ENCODE measurements around the gene SRGAP2C. TPM values are rescaled to one million over a fixed set of nuclear protein-coding genes. Genes with fewer than 3 reads are reported as not detected.
"Not testable (repeated sequence)": the region's sequence is repeated elsewhere in the genome, so short reads cannot be mapped to it uniquely, and the experiment has no call there.

Gene SRGAP2C
- total and polyA plus RNA-seq, 2 of the 13 experiments (the other 11 are each of a cell fraction or from before 2014, with no cell fraction given) = 6.9 to 8.4 TPM

DNA sequence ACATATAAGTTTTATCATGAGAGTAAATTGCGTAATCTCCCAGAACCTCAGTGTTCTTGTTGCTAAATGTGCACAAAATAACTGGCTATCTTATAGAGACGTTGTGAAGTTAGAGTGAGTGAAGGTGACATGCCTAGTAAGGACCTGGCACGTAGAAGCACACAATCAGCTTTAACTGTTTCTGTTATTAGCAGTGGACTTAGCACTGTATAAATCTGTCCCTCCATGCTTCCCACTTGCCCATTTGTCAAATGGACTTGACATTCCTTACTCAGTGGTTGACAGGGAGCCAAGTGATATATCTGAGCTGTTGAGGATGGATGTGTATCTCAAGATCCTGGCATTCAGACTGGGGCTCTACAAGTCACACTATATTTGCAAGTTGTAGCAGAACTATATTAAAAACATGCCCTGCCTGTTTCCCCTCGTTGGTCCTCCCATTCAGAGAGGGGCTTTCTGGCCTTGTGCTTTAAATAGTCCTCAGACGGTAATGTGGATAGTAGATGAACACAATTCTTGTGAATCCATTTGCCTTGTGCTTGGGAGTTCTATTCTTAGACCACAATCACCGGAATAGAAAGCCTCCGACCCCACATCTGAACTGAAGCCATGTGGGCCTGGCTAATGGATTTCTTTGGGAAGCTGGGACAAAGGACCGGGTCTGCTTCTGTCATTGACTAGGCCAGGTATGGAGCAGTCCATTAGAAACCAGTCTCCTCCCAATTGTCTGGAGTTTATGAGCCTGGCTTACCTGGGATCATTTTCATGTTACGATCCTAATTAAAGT lies 43.0 kb downstream of the SRGAP2C start:
- CTCF ChIA-PET (ENCODE audit: low intra/inter-chr PET ratio, low total read pairs); ATAC-seq; H3K9ac ChIP-seq (ENCODE audit: insufficient read depth, low read depth, low read length); FAIRE-seq; H3K4me1 ChIP-seq (ENCODE audit: insufficient read depth, low read length); H3K27me3 ChIP-seq (ENCODE audit: control insufficient read depth in 1 of 2, insufficient read depth in 2 of 2, low read length in 2 of 2); POLR2A ChIA-PET; BruUV-seq (replicated peaks); H4K20me1 ChIP-seq (ENCODE audit: insufficient read depth, low read length); H3K36me3 ChIP-seq (replicated peaks in 1 of 2; ENCODE audit: control insufficient read depth in 1 of 2, insufficient read depth in 2 of 2, low read length in 2 of 2); intact Hi-C loops (cut with micrococcal nuclease; ENCODE audit: unreplicated experiment); H2AFZ ChIP-seq (ENCODE audit: low read length); H3K9me3 ChIP-seq (ENCODE audit: low read length); DNase-seq (ENCODE audit: low spot score); H3K27ac ChIP-seq (ENCODE audit: extremely low read length, insufficient read depth, low read length); H3K4me2 ChIP-seq (ENCODE audit: low read depth, low read length); H3K4me3 ChIP-seq (replicated peaks in 1 of 3; ENCODE audit: insufficient read depth in 1 of 3, low read depth in 2 of 3, low read length in 3 of 3); in situ Hi-C loops (cut with HindIII; ENCODE audit: extremely low pct_ligation_motif_present, low pct_unique_long_range_greater_than_20kb); H3K79me2 ChIP-seq (ENCODE audit: insufficient read depth, low read length): not testable (repeated sequence)
- 100% methylated on average over 1 of the region's 9 CpGs for WGBS (ENCODE audit: low lambda C conversion rate)

DNA sequence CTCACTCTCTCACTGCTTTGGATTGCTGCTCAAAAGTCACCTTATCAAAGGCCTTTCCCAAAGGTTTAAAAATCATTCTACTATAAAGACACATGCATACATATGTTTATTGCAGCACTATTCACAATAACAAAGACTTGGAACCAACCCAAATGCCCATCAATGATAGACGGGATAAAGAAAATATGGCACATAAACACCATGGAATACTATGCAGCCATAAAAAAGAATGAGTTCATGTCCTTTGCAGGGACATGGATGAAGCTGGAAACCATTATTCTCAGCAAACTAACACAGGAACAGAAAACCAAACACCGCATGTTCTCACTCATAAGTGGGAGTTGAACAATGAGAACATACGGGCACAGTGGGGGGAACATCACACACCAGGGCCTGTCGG lies 45.9 kb downstream of the SRGAP2C start:
- H3K4me3 ChIP-seq (replicated peaks in 1 of 3; ENCODE audit: insufficient read depth in 1 of 3, low read depth in 2 of 3, low read length in 3 of 3); ATAC-seq; BruUV-seq (replicated peaks); FAIRE-seq; H4K20me1 ChIP-seq (ENCODE audit: insufficient read depth, low read length); H3K27me3 ChIP-seq (ENCODE audit: control insufficient read depth in 1 of 2, insufficient read depth in 2 of 2, low read length in 2 of 2); H2AFZ ChIP-seq (ENCODE audit: low read length); H3K9me3 ChIP-seq (ENCODE audit: low read length); H3K9ac ChIP-seq (ENCODE audit: insufficient read depth, low read depth, low read length); intact Hi-C loops (cut with micrococcal nuclease; ENCODE audit: unreplicated experiment); DNase-seq (ENCODE audit: low spot score); H3K4me2 ChIP-seq (ENCODE audit: low read depth, low read length); H3K4me1 ChIP-seq (ENCODE audit: insufficient read depth, low read length); in situ Hi-C loops (cut with HindIII; ENCODE audit: extremely low pct_ligation_motif_present, low pct_unique_long_range_greater_than_20kb); CTCF ChIA-PET (ENCODE audit: low intra/inter-chr PET ratio, low total read pairs); H3K79me2 ChIP-seq (ENCODE audit: insufficient read depth, low read length); H3K27ac ChIP-seq (ENCODE audit: extremely low read length, insufficient read depth, low read length); POLR2A ChIA-PET; H3K36me3 ChIP-seq (replicated peaks in 1 of 2; ENCODE audit: control insufficient read depth in 1 of 2, insufficient read depth in 2 of 2, low read length in 2 of 2): not testable (repeated sequence)
- WGBS (ENCODE audit: low lambda C conversion rate) = 100% methylated on average over 1 of the region's 4 CpGs

DNA sequence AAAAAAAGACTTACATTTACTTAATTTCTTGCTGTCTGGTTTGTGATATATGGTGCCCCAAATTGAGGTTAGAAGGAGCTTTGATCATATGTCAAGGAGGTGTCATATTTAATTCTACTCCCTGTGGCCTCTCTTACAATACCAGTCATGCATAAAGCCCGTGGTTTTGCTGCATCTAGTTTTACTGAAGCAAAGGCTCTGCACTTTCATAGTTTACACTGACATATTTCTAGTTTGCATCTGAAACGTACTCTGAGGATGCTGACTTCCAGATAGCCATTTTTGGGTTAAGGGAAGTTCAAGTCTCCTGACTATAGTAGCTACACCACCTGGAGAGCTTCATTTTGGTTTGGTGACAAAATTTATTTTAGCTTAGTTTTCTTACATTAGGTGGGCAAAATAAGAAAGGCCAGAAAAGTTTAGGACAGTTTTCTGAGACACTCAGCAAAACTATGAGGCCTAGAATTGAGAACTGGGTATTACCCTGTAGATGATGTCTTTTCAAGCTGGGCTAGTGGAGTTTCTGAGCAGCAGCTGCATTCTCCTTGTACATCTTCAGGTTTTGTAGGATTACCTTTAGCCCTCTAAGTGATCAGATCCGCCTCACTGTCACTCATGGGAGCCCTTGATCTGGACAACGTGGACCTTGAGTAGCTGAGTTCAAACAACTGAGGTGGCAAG lies 47.8 kb downstream of the SRGAP2C start:
- intact Hi-C loops (cut with micrococcal nuclease; ENCODE audit: unreplicated experiment); BruUV-seq (replicated peaks); H3K27me3 ChIP-seq (ENCODE audit: control insufficient read depth in 1 of 2, insufficient read depth in 2 of 2, low read length in 2 of 2); ATAC-seq; H3K4me3 ChIP-seq (replicated peaks in 1 of 3; ENCODE audit: insufficient read depth in 1 of 3, low read depth in 2 of 3, low read length in 3 of 3); H4K20me1 ChIP-seq (ENCODE audit: insufficient read depth, low read length); FAIRE-seq; DNase-seq (ENCODE audit: low spot score); H3K4me2 ChIP-seq (ENCODE audit: low read depth, low read length); H3K27ac ChIP-seq (ENCODE audit: extremely low read length, insufficient read depth, low read length); H3K79me2 ChIP-seq (ENCODE audit: insufficient read depth, low read length); H2AFZ ChIP-seq (ENCODE audit: low read length); H3K9me3 ChIP-seq (ENCODE audit: low read length); H3K4me1 ChIP-seq (ENCODE audit: insufficient read depth, low read length); POLR2A ChIA-PET; H3K9ac ChIP-seq (ENCODE audit: insufficient read depth, low read depth, low read length); in situ Hi-C loops (cut with HindIII; ENCODE audit: extremely low pct_ligation_motif_present, low pct_unique_long_range_greater_than_20kb); H3K36me3 ChIP-seq (replicated peaks in 1 of 2; ENCODE audit: control insufficient read depth in 1 of 2, insufficient read depth in 2 of 2, low read length in 2 of 2); CTCF ChIA-PET (ENCODE audit: low intra/inter-chr PET ratio, low total read pairs): not testable (repeated sequence)
- WGBS (ENCODE audit: low lambda C conversion rate) = 84% methylated on average over 3 of the region's 4 CpGs

DNA sequence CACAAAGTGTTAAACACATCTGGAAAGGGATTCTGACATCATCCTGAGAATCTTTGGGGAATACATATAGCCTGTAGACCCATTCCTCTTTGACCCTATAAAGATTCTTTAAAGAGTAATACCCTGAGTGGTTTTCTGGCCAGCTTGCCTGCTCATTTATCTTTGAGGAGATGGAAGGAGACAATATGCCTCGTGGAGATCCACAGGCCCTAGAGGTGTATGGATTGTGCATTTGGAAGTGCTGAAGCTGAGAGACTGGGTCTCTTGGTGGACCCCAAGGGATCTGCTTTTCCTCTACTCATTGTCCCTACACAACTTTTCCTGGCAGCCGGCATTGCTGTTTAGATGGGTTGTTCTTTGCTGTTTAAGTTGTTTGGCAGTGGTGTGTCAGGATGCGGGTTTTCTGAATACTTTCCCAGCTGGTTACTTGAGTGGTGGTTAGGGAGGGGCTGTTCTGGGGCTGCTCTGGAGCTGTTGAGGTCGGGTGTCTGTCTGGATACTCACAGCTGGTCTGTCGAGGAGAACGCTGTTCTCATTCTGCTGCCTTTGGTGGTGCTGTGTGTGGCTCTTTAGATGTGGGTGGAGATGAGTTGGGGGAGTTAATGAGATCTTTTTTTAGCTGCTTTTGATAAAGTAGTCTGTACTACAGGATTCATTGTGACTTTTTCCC lies 49.5 kb downstream of the SRGAP2C start:
- H3K36me3 ChIP-seq (replicated peaks in 1 of 2; ENCODE audit: control insufficient read depth in 1 of 2, insufficient read depth in 2 of 2, low read length in 2 of 2); BruUV-seq (replicated peaks); FAIRE-seq; DNase-seq (ENCODE audit: low spot score); H3K4me3 ChIP-seq (replicated peaks in 1 of 3; ENCODE audit: insufficient read depth in 1 of 3, low read depth in 2 of 3, low read length in 3 of 3); H3K79me2 ChIP-seq (ENCODE audit: insufficient read depth, low read length); POLR2A ChIA-PET; H4K20me1 ChIP-seq (ENCODE audit: insufficient read depth, low read length); CTCF ChIA-PET (ENCODE audit: low intra/inter-chr PET ratio, low total read pairs); H3K27me3 ChIP-seq (ENCODE audit: control insufficient read depth in 1 of 2, insufficient read depth in 2 of 2, low read length in 2 of 2); intact Hi-C loops (cut with micrococcal nuclease; ENCODE audit: unreplicated experiment); H3K4me2 ChIP-seq (ENCODE audit: low read depth, low read length); H3K4me1 ChIP-seq (ENCODE audit: insufficient read depth, low read length); H3K9ac ChIP-seq (ENCODE audit: insufficient read depth, low read depth, low read length); ATAC-seq; H3K9me3 ChIP-seq (ENCODE audit: low read length); in situ Hi-C loops (cut with HindIII; ENCODE audit: extremely low pct_ligation_motif_present, low pct_unique_long_range_greater_than_20kb); H3K27ac ChIP-seq (ENCODE audit: extremely low read length, insufficient read depth, low read length); H2AFZ ChIP-seq (ENCODE audit: low read length): not testable (repeated sequence)
- 90% methylated on average over 2 of the region's 6 CpGs for WGBS (ENCODE audit: low lambda C conversion rate)
